OCI-LY7 (cell line): Measurements from ENCODE around the gene VSIR. TPM values are rescaled to one million over a fixed set of nuclear protein-coding genes. Genes with fewer than 3 reads are reported as not detected.

Source experiments
- BruUV-seq: library from RNA; stranded (reverse); fragments of 400-500 nt; replicated peaks from 2 replicates; lab custom pipeline; 2021; lab: Mats Ljungman, UMichigan
- CTCF ChIA-PET: fragments of 300-600 bp; sonication (Branson Sonifier 250); formaldehyde crosslinking; loops from one replicate; lab custom pipeline; 2022; ENCODE audit warnings: antibody characterized with exemption; ENCODE audit not compliant: unreplicated experiment; lab: Charles Lee
- POLR2A ChIA-PET: fragments of 300-600 bp; sonication (Branson Sonifier 250); formaldehyde crosslinking; loops from one replicate; lab custom pipeline; 2022; ENCODE audit warnings: antibody characterized with exemption; lab: Charles Lee
- DNase-seq: peaks from one replicate; pipeline ENCODE4 v3.0.0-alpha.2; 2015; ENCODE audit warnings: low spot score
- H2AFZ ChIP-seq: fragments of 200-600 bp; sonication (generic), shearing (Covaris generic); 2 replicates; pipeline ENCODE4 v1.6.1; 2014; ENCODE audit warnings: mild to moderate bottlenecking, antibody characterized with exemption, low read length, moderate library complexity
- H3K27ac ChIP-seq: fragments of 200-600 bp; sonication (generic); 2 replicates; pipeline ENCODE4 v1.5.1; 2014; ENCODE audit warnings: mixed run types, low read depth, mild to moderate bottlenecking, moderate library complexity, low read length, inconsistent platforms; ENCODE audit not compliant: poor library complexity, severe bottlenecking
- H3K36me3 ChIP-seq: fragments of 200-600 bp; sonication (generic); 2 replicates; pipeline ENCODE4 v1.6.1; 2014; ENCODE audit warnings: mild to moderate bottlenecking, antibody characterized with exemption, low read length, moderate library complexity, mixed read lengths; ENCODE audit not compliant: insufficient read depth
- H3K4me1 ChIP-seq: fragments of 200-600 bp; sonication (generic); 2 replicates; pipeline ENCODE4 v1.5.1; 2014; ENCODE audit warnings: mild to moderate bottlenecking, low read length; ENCODE audit not compliant: insufficient read depth, poor library complexity, severe bottlenecking
- H3K4me2 ChIP-seq: fragments of 200-600 bp; sonication (generic); 2 replicates; pipeline ENCODE4 v1.6.1; 2014; ENCODE audit warnings: mild to moderate bottlenecking, low read length
- H3K4me3 ChIP-seq: fragments of 200-600 bp; sonication (generic); 2 replicates; pipeline ENCODE4 v1.5.1; 2014; ENCODE audit warnings: mild to moderate bottlenecking, low read depth, low read length; ENCODE audit not compliant: poor library complexity, severe bottlenecking
- H3K79me2 ChIP-seq: fragments of 200-600 bp; sonication (generic); 2 replicates; pipeline ENCODE4 v1.6.1; 2016; ENCODE audit warnings: low read depth, mild to moderate bottlenecking, low read length, moderate library complexity, mixed read lengths; ENCODE audit not compliant: insufficient read depth
- H3K9me2 ChIP-seq: fragments of 200-600 bp; sonication (generic); 2 replicates; pipeline ENCODE4 v1.6.1; 2016; ENCODE audit warnings: mild to moderate bottlenecking, low read length, mixed read lengths; ENCODE audit not compliant: insufficient read depth
- H3K9me3 ChIP-seq: fragments of 200-600 bp; sonication (generic); 2 replicates; pipeline ENCODE4 v1.6.1; 2014; ENCODE audit warnings: mild to moderate bottlenecking, mixed run types, low read length, mixed read lengths
- H4K20me1 ChIP-seq: fragments of 200-600 bp; sonication (generic); 2 replicates; pipeline ENCODE4 v1.6.1; 2014; ENCODE audit warnings: mild to moderate bottlenecking, antibody characterized with exemption, low read length, moderate library complexity, mixed read lengths; ENCODE audit not compliant: insufficient read depth
- EZH2phosphoT487 ChIP-seq: fragments of 200-600 bp; sonication (generic); IDR thresholded peaks from 2 replicates; pipeline ENCODE4 v1.6.1; 2018; ENCODE audit warnings: low read depth, borderline replicate concordance, mild to moderate bottlenecking, mixed run types, antibody characterized with exemption, low read length, moderate library complexity, mixed read lengths
- intact Hi-C: fragments of 100-400 bp; cut with micrococcal nuclease; formaldehyde crosslinking; loops from one replicate; pipeline ENCODE4 v1.10.0; 2022; ENCODE audit not compliant: unreplicated experiment
- total RNA-seq, 2 experiments: library from RNA; depleted of rRNA in 1 of 2; stranded (reverse); fragments of >200 nt in 1 of 2; shearing (Covaris generic) in 1 of 2; gene quantifications; 2 replicates each; pipeline ENCODE4 v1.2.3, GENCODE V29; 2014 to 2022
- TF ChIP-seq, protein P1 (sequence below): fragments of 200-600 bp; sonication (generic); conservative IDR thresholded peaks from 2 replicates; pipeline ENCODE4 v1.5.1; 2014; ENCODE audit warnings: mild to moderate bottlenecking, antibody characterized with exemption, low read length, moderate library complexity, mixed read lengths

The VSIR gene
- total RNA-seq, 2 experiments from 2014 or later, result 2.2 to 9.0 TPM

DNA sequence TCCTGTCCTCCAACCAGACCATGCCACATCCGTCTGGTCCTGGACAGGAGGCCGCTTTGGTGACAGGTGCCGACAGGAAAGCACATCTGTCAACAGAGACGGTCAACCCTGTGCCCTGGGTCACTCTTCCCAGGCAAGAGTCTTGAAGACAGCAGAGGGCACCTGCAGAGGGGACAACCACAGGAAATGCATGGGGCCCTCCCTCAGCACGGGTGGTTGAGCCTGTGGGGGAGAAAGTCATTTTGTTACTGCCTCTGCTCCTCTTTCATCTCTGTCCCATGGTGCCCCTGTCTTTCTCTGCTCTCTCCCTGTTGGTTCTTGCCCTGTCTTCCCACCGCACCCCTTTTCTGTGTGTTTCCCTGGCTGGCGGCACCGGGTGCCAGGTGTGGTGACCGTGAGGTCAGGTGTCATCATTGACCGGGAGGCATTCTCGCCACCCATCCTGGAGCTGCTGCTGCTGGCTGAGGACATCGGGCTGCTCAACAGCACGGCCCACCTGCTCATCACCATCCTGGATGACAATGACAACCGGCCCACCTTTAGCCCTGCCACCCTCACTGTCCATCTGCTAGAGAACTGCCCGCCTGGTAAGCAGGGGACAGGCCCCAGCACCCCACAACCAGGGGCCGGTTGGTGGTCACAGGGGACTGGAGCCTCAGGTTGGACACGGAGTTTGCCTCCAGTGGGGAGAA, 17.6 kb upstream of the VSIR start:
- Histone ChIP-seq H3K79me2 (no peaks in the 10 kb centered on the region), H3K9me3 (no peaks in the 10 kb centered on the region), H4K20me1 (no peaks in the 10 kb centered on the region), H2AFZ (peak overlapping the region; percentile 56; the same call in 1 of the 2 replicates), H3K9me2 (no peaks in the 10 kb centered on the region), H3K4me1 (peaks cover 13% of the 10 kb centered on the region), H3K4me2 (peak overlapping the region; percentile 66), H3K4me3 (peak overlapping the region; percentile 11), H3K27ac (no peak overlapping the region), H3K36me3 (no peaks in the 10 kb centered on the region)
- peak; percentile 68 for DNase-seq
- ChIA-PET POLR2A (no interaction called here), CTCF (interaction anchor here (0.6 kb wide), 1 partner anchor 268 kb away, joined by 3 read pairs; no protein-coding TSS in a partner anchor)
- intact Hi-C loops, result loop anchor here (2.0 kb wide), 1 partner anchor 22 kb away; no protein-coding TSS in a partner anchor
- BruUV-seq, result no TSS peak
- TF ChIP-seq, protein P1, sequence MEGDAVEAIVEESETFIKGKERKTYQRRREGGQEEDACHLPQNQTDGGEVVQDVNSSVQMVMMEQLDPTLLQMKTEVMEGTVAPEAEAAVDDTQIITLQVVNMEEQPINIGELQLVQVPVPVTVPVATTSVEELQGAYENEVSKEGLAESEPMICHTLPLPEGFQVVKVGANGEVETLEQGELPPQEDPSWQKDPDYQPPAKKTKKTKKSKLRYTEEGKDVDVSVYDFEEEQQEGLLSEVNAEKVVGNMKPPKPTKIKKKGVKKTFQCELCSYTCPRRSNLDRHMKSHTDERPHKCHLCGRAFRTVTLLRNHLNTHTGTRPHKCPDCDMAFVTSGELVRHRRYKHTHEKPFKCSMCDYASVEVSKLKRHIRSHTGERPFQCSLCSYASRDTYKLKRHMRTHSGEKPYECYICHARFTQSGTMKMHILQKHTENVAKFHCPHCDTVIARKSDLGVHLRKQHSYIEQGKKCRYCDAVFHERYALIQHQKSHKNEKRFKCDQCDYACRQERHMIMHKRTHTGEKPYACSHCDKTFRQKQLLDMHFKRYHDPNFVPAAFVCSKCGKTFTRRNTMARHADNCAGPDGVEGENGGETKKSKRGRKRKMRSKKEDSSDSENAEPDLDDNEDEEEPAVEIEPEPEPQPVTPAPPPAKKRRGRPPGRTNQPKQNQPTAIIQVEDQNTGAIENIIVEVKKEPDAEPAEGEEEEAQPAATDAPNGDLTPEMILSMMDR, result no peak
- TF ChIP-seq EZH2phosphoT487, result no peak

DNA sequence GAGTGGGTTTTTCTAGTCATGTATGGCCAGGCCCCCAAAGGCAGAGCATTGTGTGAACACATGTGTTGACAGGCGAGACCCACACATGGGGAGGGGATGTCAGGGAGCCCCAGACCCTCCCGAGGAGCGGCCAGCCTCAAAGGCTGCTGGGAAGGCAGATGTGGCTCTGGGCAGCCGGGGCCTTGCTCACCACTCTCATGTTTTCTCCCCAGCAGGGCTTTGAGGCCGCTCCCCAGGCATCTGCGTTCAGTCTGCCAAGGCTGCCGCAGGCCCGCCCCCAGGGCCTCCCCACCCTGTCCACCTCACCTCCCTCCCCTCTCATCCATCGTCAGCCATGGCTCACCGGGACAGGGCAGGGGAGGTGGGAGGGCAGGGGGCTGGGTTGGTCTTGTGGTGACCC, 16.6 kb upstream of the VSIR start:
- Histone ChIP-seq H3K4me2 (no peak overlapping the region), H3K4me1 (peaks cover 13% of the 10 kb centered on the region), H3K27ac (no peak overlapping the region), H2AFZ (no peak overlapping the region), H3K4me3 (no peak overlapping the region), H3K79me2 (no peaks in the 10 kb centered on the region), H4K20me1 (no peaks in the 10 kb centered on the region), H3K36me3 (no peaks in the 10 kb centered on the region), H3K9me2 (no peaks in the 10 kb centered on the region), H3K9me3 (no peaks in the 10 kb centered on the region)
- DNase-seq, result no peak
- TF ChIP-seq, protein P1, result no peak
- no peak for TF ChIP-seq EZH2phosphoT487
- intact Hi-C loops, result loop anchor here (2.0 kb wide), 1 partner anchor 23 kb away; no protein-coding TSS in a partner anchor
- ChIA-PET POLR2A (no interaction called here), CTCF (interaction anchor here (0.6 kb wide), 1 partner anchor 267 kb away, joined by 3 read pairs; no protein-coding TSS in a partner anchor)
- no TSS peak for BruUV-seq

DNA sequence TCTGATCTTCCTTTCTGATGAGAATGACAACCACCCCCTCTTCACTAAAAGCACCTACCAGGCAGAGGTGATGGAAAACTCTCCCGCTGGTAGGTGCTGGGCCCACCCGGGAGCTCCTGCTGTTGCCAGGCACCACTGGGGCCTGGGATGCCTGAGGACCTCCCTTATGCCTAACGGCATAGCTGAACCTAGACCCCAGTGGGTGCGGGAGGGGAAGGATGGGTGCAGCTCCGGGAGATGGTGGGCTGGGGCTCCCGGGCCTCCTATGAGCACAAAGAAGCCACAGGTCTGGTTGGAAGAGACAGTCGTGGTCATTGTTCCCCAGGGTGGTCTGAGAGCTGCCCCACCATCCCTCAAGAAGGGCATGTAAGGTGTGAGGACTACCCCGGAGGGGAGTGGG, 15.6 kb upstream of the VSIR start:
- Histone ChIP-seq H3K9me2 (no peaks in the 10 kb centered on the region), H3K4me2 (no peak overlapping the region), H3K27ac (no peak overlapping the region), H2AFZ (no peak overlapping the region), H3K4me1 (peaks cover 13% of the 10 kb centered on the region), H3K4me3 (no peak overlapping the region), H3K9me3 (no peaks in the 10 kb centered on the region), H4K20me1 (no peaks in the 10 kb centered on the region), H3K36me3 (no peaks in the 10 kb centered on the region), H3K79me2 (no peaks in the 10 kb centered on the region)
- TF ChIP-seq EZH2phosphoT487, result no peak
- TF ChIP-seq, protein P1, result no peak
- ChIA-PET CTCF (no interaction called here), POLR2A (no interaction called here)
- no peak for DNase-seq
- intact Hi-C loops, result no loop called here
- no TSS peak for BruUV-seq
